ENCODE data around the gene ATP11C.

DNA sequence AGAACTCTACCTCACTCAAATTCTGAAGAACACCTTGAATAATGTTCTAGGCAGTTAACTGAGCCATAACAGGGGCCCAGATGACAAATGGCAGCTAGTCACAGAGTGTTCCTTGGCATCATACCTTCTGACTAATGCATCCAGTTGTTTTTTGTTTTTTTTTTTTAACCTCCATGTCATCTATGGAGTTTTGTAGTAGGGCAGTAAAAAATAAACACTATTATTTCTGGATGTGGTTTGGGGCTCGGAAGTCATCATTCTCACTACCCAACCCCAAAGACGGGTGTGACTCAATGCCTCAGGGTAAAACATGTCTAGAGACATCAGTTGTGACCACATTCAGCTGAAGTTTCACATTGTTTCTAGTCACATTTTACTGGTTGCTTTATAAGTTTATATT is 193.7 kb downstream of the ATP11C start:
- TF ChIP-seq RAD21 (conservative IDR thresholded peaks at IDR 0.05 in 1 of 2, IDR thresholded peaks at IDR 0.05 in 1 of 2) = no peak
- TF ChIP-seq REST (IDR thresholded peaks at IDR 0.05) = no peak
- TF ChIP-seq CTCF (IDR thresholded peaks at IDR 0.05) = no peak
- no peak for TF ChIP-seq ZNF302 (CRISPR knock-in tag; IDR thresholded peaks at IDR 0.05)
- no peak for TF ChIP-seq POLR2A (IDR thresholded peaks at IDR 0.05; ENCODE audit: low read length)
- no peak for TF ChIP-seq HDAC2 (IDR thresholded peaks at IDR 0.05)
- no peak for TF ChIP-seq MAX (IDR thresholded peaks at IDR 0.05)
- TF ChIP-seq SMC3 (IDR thresholded peaks at IDR 0.05) = no peak
- TF ChIP-seq GATA3 (IDR thresholded peaks at IDR 0.05; ENCODE audit: borderline replicate concordance) = no peak
- TF ChIP-seq BHLHE40 (IDR thresholded peaks at IDR 0.05; ENCODE audit: low read depth, low read length) = no peak
- TF ChIP-seq, protein P1, sequence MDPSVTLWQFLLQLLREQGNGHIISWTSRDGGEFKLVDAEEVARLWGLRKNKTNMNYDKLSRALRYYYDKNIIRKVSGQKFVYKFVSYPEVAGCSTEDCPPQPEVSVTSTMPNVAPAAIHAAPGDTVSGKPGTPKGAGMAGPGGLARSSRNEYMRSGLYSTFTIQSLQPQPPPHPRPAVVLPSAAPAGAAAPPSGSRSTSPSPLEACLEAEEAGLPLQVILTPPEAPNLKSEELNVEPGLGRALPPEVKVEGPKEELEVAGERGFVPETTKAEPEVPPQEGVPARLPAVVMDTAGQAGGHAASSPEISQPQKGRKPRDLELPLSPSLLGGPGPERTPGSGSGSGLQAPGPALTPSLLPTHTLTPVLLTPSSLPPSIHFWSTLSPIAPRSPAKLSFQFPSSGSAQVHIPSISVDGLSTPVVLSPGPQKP (IDR thresholded peaks at IDR 0.05; ENCODE audit: low read depth, low read length) = no peak
